DND-41 (cell line): Measurements from ENCODE around the gene GCNT4.

ENCODE experiments used
- EZH2 ChIP-seq: IDR thresholded peaks from 3 replicates; pipeline ENCODE4 v1.6.1; 2012; ENCODE audit warnings: borderline replicate concordance, low read depth, mild to moderate bottlenecking, moderate library complexity, low read length, inconsistent platforms; ENCODE audit not compliant: severe bottlenecking
- TF ChIP-seq, protein P1 (sequence below): IDR thresholded peaks from 2 replicates; pipeline ENCODE4 v1.5.1; 2012; ENCODE audit warnings: borderline replicate concordance, low read length, moderate library complexity, mild to moderate bottlenecking; ENCODE audit not compliant: poor library complexity, severe bottlenecking; ENCODE audit errors: extremely low read depth

DNA sequence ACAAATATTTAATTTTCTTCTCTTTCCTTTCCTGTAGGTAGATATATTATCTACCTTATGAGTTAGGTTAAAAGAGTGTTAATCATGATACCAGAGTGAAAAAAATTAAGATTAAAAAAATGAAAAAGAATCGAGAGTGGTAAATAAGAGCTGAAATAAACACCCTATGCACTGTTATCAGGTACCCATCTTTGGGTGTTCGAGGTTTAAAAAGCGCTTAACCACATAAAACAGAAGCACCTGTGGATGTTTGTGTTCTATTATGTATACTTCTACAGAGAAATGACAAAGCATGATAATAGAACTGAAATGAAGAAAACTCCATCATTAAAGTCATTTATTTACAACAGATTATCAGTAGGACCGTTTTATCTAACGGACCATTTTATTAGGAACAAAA lies 25.7 kb upstream of the GCNT4 start:
- TF ChIP-seq EZH2, result no peak
- TF ChIP-seq, protein P1, sequence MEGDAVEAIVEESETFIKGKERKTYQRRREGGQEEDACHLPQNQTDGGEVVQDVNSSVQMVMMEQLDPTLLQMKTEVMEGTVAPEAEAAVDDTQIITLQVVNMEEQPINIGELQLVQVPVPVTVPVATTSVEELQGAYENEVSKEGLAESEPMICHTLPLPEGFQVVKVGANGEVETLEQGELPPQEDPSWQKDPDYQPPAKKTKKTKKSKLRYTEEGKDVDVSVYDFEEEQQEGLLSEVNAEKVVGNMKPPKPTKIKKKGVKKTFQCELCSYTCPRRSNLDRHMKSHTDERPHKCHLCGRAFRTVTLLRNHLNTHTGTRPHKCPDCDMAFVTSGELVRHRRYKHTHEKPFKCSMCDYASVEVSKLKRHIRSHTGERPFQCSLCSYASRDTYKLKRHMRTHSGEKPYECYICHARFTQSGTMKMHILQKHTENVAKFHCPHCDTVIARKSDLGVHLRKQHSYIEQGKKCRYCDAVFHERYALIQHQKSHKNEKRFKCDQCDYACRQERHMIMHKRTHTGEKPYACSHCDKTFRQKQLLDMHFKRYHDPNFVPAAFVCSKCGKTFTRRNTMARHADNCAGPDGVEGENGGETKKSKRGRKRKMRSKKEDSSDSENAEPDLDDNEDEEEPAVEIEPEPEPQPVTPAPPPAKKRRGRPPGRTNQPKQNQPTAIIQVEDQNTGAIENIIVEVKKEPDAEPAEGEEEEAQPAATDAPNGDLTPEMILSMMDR, result no peak
